Activated CD4-positive, CD25-positive, alpha-beta regulatory T cell treated with anti-CD3 and anti-CD28 coated beads, Interleukin-2, amount 50 U/mL, for 72 hours (primary cell): ENCODE measurements around the gene PKN3.
"Not testable (repeated sequence)": the region's sequence is repeated elsewhere in the genome, so short reads cannot be mapped to it uniquely, and the experiment has no call there.

Experiments
- DNase-seq: peaks from one replicate; pipeline ENCODE4 v3.0.0; 2021

Gene PKN3

GRCh38 chr9:128694344-128694743, 8.0 kb upstream of the PKN3 start:
- DNase-seq, result no peak

GRCh38 chr9:128696923-128697707, 5.2 kb upstream of the PKN3 start:
- DNase-seq, result no peak

GRCh38 chr9:128699096-128699795, 3.1 kb upstream of the PKN3 start:
- DNase-seq, result not testable (repeated sequence)

GRCh38 chr9:128701227-128701854, 962 bp upstream of the PKN3 start:
- DNase-seq, result no peak

- no peak for DNase-seq
These were observed 779 bp downstream of the PKN3 start for GRCh38 chr9:128702949-128703615.

GRCh38 chr9:128703616-128704355, 1.5 kb downstream of the PKN3 start:
- DNase-seq, result no peak

GRCh38 chr9:128704356-128704670, 2.0 kb downstream of the PKN3 start:
- DNase-seq, result no peak

GRCh38 chr9:128705051-128705965, 3.0 kb downstream of the PKN3 start:
- no peak for DNase-seq

GRCh38 chr9:128706045-128706444, 3.7 kb downstream of the PKN3 start:
- no peak for DNase-seq

- no peak for DNase-seq
These were observed 4.5 kb downstream of the PKN3 start for GRCh38 chr9:128706671-128707381.

GRCh38 chr9:128707446-128707845, 5.1 kb downstream of the PKN3 start:
- DNase-seq, result no peak

- no peak for DNase-seq
These were observed 10.4 kb downstream of the PKN3 start for GRCh38 chr9:128712451-128713410.

- no peak for DNase-seq
These were observed 11.1 kb downstream of the PKN3 start for GRCh38 chr9:128713411-128713780.

GRCh38 chr9:128713941-128714573, 11.8 kb downstream of the PKN3 start:
- DNase-seq, result no peak

- no peak for DNase-seq
These were observed 12.5 kb downstream of the PKN3 start for GRCh38 chr9:128714586-128715435.

GRCh38 chr9:128715436-128715750, 13.1 kb downstream of the PKN3 start:
- DNase-seq, result no peak

- no peak for DNase-seq
These were observed 14.4 kb downstream of the PKN3 start for GRCh38 chr9:128716581-128717254.

- no peak for DNase-seq
These were observed 15.7 kb downstream of the PKN3 start for GRCh38 chr9:128718047-128718446.
